ENCODE results near the gene GXYLT2.

GXYLT2 gene

DNA sequence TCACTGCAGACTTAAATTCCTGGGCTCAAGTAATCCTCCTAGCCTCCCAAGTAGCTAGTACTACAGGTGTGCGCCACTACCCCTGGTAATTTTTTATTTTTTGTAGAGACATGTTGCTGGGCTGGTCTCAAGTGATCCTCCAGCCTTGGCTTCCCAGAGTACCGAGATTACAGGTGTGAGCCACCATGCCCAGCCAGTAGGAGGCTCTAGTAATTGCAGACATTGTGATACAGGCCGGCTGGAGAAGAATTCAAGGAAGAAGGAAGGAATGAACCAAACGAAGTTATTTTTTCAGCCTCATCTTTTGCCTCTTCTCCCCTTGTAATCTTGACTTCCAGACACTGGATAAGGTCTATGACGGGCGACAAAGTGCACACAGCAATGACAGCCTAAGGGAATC, 105.5 kb downstream of the GXYLT2 start (continued):
- TF ChIP-seq ZNF610 (tag by site-specific recombination; IDR thresholded peaks at IDR 0.05; ENCODE audit: borderline replicate concordance) = no peak

GRCh38 chr3:72995337-72995736, 107.5 kb downstream of the GXYLT2 start:
- TF ChIP-seq ZBTB10 (tag by site-specific recombination; IDR thresholded peaks at IDR 0.05) = no peak
- TF ChIP-seq, protein P1, sequence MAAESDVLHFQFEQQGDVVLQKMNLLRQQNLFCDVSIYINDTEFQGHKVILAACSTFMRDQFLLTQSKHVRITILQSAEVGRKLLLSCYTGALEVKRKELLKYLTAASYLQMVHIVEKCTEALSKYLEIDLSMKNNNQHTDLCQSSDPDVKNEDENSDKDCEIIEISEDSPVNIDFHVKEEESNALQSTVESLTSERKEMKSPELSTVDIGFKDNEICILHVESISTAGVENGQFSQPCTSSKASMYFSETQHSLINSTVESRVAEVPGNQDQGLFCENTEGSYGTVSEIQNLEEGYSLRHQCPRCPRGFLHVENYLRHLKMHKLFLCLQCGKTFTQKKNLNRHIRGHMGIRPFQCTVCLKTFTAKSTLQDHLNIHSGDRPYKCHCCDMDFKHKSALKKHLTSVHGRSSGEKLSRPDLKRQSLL (tag by site-specific recombination; IDR thresholded peaks at IDR 0.05) = no peak
- 0 out of 2 replicates have a peak, but pooled peaks have one; percentile 24 for TF ChIP-seq ZNF629 (tag by site-specific recombination; IDR thresholded peaks at IDR 0.05)
- peak; percentile 60 for TF ChIP-seq GLIS1 (tag by site-specific recombination; IDR thresholded peaks at IDR 0.05)
- TF ChIP-seq ZNF645 (tag by site-specific recombination; IDR thresholded peaks at IDR 0.05) = no peak
- TF ChIP-seq ZNF843 (tag by site-specific recombination; IDR thresholded peaks at IDR 0.05) = no peak
- no peak for TF ChIP-seq ZNF747 (tag by site-specific recombination; IDR thresholded peaks at IDR 0.05)
- TF ChIP-seq ZNF660 (tag by site-specific recombination; IDR thresholded peaks at IDR 0.05) = no peak
- TF ChIP-seq SP7 (tag by site-specific recombination; IDR thresholded peaks at IDR 0.05) = peak; percentile 50
- no peak for TF ChIP-seq YY2 (tag by site-specific recombination; IDR thresholded peaks at IDR 0.05)
- TF ChIP-seq ZNF335 (tag by site-specific recombination; conservative IDR thresholded peaks at IDR 0.05) = no peak
- TF ChIP-seq PRDM6 (tag by site-specific recombination; IDR thresholded peaks at IDR 0.05) = 0 out of 2 replicates have a peak, but pooled peaks have one; percentile 32
- no peak for TF ChIP-seq BCL11B (tag by site-specific recombination; IDR thresholded peaks at IDR 0.05; ENCODE audit: low read depth)
- peak; percentile 42; the same call in 1 of the 2 replicates for TF ChIP-seq OSR2 (tag by site-specific recombination; IDR thresholded peaks at IDR 0.05)
- TF ChIP-seq ZNF2 (tag by site-specific recombination; IDR thresholded peaks at IDR 0.05) = no peak
- no peak for TF ChIP-seq RBAK (tag by site-specific recombination; IDR thresholded peaks at IDR 0.05)
- TF ChIP-seq AEBP2 (tag by site-specific recombination; IDR thresholded peaks at IDR 0.05; ENCODE audit: borderline replicate concordance) = no peak
- TF ChIP-seq, protein P2, sequence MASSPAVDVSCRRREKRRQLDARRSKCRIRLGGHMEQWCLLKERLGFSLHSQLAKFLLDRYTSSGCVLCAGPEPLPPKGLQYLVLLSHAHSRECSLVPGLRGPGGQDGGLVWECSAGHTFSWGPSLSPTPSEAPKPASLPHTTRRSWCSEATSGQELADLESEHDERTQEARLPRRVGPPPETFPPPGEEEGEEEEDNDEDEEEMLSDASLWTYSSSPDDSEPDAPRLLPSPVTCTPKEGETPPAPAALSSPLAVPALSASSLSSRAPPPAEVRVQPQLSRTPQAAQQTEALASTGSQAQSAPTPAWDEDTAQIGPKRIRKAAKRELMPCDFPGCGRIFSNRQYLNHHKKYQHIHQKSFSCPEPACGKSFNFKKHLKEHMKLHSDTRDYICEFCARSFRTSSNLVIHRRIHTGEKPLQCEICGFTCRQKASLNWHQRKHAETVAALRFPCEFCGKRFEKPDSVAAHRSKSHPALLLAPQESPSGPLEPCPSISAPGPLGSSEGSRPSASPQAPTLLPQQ (tag by site-specific recombination; IDR thresholded peaks at IDR 0.05) = no peak
- peak; percentile 12; the same call in 1 of the 2 replicates for TF ChIP-seq FEZF1 (tag by site-specific recombination; IDR thresholded peaks at IDR 0.05)
- TF ChIP-seq TCF7L2 (IDR thresholded peaks at IDR 0.05; ENCODE audit: borderline replicate concordance, low read depth, low read length) = no peak
- TF ChIP-seq ZNF701 (tag by site-specific recombination; IDR thresholded peaks at IDR 0.05) = no peak
- TF ChIP-seq ZNF544 (tag by site-specific recombination; IDR thresholded peaks at IDR 0.05) = no peak
- TF ChIP-seq ZNF571 (tag by site-specific recombination; IDR thresholded peaks at IDR 0.05) = no peak
- no peak for TF ChIP-seq ZNF18 (tag by site-specific recombination; IDR thresholded peaks at IDR 0.05)
- no peak for TF ChIP-seq ZNF529 (tag by site-specific recombination; IDR thresholded peaks at IDR 0.05; ENCODE audit: insufficient replicate concordance)

More at GRCh38 chr3:72995337-72995736, 107.5 kb downstream of the GXYLT2 start:
- H3K9me3 ChIP-seq (ENCODE audit: control insufficient read depth, insufficient read depth, low read depth, low read length) = no peaks in the 10 kb centered on the region
- H3K27ac ChIP-seq (ENCODE audit: extremely low read depth, low read depth, low read length) = no peak overlapping the region
- ChIA-PET CTCF (interaction anchor here (0.6 to 2.1 kb wide), 2 partner anchors 32 to 61 kb away, joined by 3 to 5 read pairs; no protein-coding TSS in a partner anchor), POLR2A (no interaction called here)
- H3K4me3 ChIP-seq (ENCODE audit: low read depth, low read length) = no peak overlapping the region
- peaks cover 2% of the 10 kb centered on the region; the same call in 1 of the 2 replicates for H3K4me1 ChIP-seq (ENCODE audit: control insufficient read depth, insufficient read depth, low read length)
- H3K36me3 ChIP-seq (ENCODE audit: control insufficient read depth in 2 of 2, insufficient read depth in 1 of 2, low read length in 2 of 2) = peaks cover 0 to 22% of the 10 kb centered on the region in 2 experiments; a peak in 1 of 3 replicates

Measured in HEK293 (cell line).